ENCODE results near the gene NTRK3.

DNA sequence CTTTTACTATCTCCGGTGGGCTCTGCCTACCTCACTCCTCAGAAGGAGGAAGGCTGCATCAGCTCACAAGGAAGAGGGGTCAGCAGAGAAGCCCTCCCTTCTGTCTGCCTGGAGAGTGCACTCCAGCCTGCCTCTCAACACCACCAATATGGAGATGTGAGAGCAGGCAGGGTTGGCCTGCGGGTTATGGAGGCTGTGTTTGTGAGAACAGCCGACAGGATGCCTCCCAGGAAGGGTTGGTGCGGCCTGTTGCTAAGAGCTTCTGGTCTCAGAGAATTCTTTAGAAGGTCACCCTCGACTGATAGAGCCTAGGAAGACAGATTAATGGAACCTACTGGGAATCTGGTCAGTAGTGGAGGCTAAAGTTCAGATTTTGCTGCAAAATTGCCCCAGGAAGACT is 326.1 kb downstream of the NTRK3 start:
- no peak for TF ChIP-seq POLR2AphosphoS5 (IDR thresholded peaks at IDR 0.05; ENCODE audit: low read depth, low read length)
- TF ChIP-seq REST (IDR thresholded peaks at IDR 0.05; ENCODE audit: insufficient read depth in 1 of 2, low read depth in 2 of 2, low read length in 2 of 2) = no peak
- TF ChIP-seq TAF1 (IDR thresholded peaks at IDR 0.05; ENCODE audit: borderline replicate concordance, insufficient read depth, low read length) = no peak

Data from PFSK-1 (cell line).